ENCODE data around the gene CIAO3. TPM values are rescaled to one million over a fixed set of nuclear protein-coding genes. Genes with fewer than 3 reads are reported as not detected.

The CIAO3 gene
- total and polyA plus RNA-seq, 10 of the 15 experiments (the other 5 are each of a cell fraction or from before 2014, with no cell fraction given): 1.4 to 37.5 (median 30.8) TPM

DNA sequence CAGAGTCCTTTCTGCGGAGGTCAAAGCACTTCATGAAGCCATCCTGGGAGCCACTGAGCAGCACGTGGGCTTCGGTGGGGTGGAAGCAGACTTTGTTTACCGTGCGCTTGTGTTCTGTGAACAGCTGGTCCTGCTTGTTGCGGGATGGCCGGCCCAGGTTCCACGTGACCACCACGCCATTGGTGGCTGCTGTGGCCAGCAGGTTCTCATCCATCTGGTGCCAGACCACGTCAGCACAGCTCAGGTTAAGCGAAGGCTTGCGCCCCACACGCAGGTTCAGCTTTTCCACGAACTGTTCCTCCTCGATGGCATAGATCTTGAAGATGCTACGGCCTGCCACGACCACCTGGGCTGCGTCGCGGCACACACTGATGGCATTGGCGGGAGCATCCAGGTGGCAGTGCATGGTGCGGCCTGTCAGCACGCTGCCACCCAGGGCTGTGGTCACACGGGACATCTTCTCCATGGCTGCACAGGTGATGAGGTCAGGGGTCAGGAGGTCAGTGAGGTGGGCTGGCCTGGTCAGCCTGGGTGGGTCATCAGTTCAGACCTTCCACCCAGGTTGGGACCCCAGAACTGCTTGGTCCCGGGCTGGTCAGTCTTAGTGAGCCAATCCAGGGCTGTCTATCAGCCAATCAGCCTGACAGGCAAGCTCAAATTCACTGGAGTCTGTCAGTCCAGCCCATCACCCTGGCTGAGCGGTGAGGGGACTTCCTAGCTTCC is 51.5 kb downstream of the CIAO3 start (continued):
- TF ChIP-seq, protein P1, sequence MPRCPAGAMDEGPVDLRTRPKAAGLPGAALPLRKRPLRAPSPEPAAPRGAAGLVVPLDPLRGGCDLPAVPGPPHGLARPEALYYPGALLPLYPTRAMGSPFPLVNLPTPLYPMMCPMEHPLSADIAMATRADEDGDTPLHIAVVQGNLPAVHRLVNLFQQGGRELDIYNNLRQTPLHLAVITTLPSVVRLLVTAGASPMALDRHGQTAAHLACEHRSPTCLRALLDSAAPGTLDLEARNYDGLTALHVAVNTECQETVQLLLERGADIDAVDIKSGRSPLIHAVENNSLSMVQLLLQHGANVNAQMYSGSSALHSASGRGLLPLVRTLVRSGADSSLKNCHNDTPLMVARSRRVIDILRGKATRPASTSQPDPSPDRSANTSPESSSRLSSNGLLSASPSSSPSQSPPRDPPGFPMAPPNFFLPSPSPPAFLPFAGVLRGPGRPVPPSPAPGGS (IDR thresholded peaks at IDR 0.05; ENCODE audit: borderline replicate concordance, insufficient read depth, low read depth, low read length, poor library complexity, severe bottlenecking): no peak
- no peak for TF ChIP-seq EED (IDR thresholded peaks at IDR 0.05; ENCODE audit: low read depth)
- TF ChIP-seq ZNF274 (IDR thresholded peaks at IDR 0.05; ENCODE audit: insufficient read depth, insufficient read length): no peak
- no peak for TF ChIP-seq MYB (IDR thresholded peaks at IDR 0.05; ENCODE audit: borderline replicate concordance, low read depth, low read length)
- TF ChIP-seq WRNIP1 (IDR thresholded peaks at IDR 0.05; ENCODE audit: borderline replicate concordance, low read depth, low read length): no peak
- no peak for TF ChIP-seq KDM1A (IDR thresholded peaks at IDR 0.05; ENCODE audit: borderline replicate concordance)
- TF ChIP-seq RAD51 (IDR thresholded peaks at IDR 0.05): no peak
- TF ChIP-seq, protein P2, sequence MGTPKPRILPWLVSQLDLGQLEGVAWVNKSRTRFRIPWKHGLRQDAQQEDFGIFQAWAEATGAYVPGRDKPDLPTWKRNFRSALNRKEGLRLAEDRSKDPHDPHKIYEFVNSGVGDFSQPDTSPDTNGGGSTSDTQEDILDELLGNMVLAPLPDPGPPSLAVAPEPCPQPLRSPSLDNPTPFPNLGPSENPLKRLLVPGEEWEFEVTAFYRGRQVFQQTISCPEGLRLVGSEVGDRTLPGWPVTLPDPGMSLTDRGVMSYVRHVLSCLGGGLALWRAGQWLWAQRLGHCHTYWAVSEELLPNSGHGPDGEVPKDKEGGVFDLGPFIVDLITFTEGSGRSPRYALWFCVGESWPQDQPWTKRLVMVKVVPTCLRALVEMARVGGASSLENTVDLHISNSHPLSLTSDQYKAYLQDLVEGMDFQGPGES (IDR thresholded peaks at IDR 0.05): no peak
- TF ChIP-seq CHD2 (IDR thresholded peaks at IDR 0.05; ENCODE audit: borderline replicate concordance, low read depth, low read length): no peak
- TF ChIP-seq MTA2 (IDR thresholded peaks at IDR 0.05; ENCODE audit: low read depth): no peak
- TF ChIP-seq SREBF2 (IDR thresholded peaks at IDR 0.05; ENCODE audit: low read length): no peak
- no peak for TF ChIP-seq YBX1 (IDR thresholded peaks at IDR 0.05)
- TF ChIP-seq, protein P3, sequence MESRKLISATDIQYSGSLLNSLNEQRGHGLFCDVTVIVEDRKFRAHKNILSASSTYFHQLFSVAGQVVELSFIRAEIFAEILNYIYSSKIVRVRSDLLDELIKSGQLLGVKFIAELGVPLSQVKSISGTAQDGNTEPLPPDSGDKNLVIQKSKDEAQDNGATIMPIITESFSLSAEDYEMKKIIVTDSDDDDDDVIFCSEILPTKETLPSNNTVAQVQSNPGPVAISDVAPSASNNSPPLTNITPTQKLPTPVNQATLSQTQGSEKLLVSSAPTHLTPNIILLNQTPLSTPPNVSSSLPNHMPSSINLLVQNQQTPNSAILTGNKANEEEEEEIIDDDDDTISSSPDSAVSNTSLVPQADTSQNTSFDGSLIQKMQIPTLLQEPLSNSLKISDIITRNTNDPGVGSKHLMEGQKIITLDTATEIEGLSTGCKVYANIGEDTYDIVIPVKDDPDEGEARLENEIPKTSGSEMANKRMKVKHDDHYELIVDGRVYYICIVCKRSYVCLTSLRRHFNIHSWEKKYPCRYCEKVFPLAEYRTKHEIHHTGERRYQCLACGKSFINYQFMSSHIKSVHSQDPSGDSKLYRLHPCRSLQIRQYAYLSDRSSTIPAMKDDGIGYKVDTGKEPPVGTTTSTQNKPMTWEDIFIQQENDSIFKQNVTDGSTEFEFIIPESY (IDR thresholded peaks at IDR 0.05): no peak
- no peak for TF ChIP-seq CREM (IDR thresholded peaks at IDR 0.05; ENCODE audit: low read depth)
- no peak for TF ChIP-seq NRF1 (conservative IDR thresholded peaks at IDR 0.05; ENCODE audit: low read depth, low read length)
- TF ChIP-seq PML (IDR thresholded peaks at IDR 0.05; ENCODE audit: low read length): no peak
- TF ChIP-seq EGR1 (IDR thresholded peaks at IDR 0.05; ENCODE audit: borderline replicate concordance in 1 of 2, low read depth in 2 of 2, low read length in 2 of 2): no peak
- TF ChIP-seq RAD21 (IDR thresholded peaks at IDR 0.05; ENCODE audit: insufficient read depth, low read depth, low read length): no peak
- TF ChIP-seq NFXL1 (IDR thresholded peaks at IDR 0.05; ENCODE audit: borderline replicate concordance): no peak
- TF ChIP-seq NR2C1 (IDR thresholded peaks at IDR 0.05): 0 out of 2 replicates have a peak, but pooled peaks have one; percentile 28

Measured in GM12878 (cell line).